ENCODE measurements around the gene LYPD6B.

LYPD6B gene

GRCh38 chr2:149015501-149015900 is 23.0 kb upstream of the LYPD6B start:
- no peak for DNase-seq

GRCh38 chr2:149015926-149016563 is 22.5 kb upstream of the LYPD6B start:
- DNase-seq: no peak

- peak; percentile 60 for DNase-seq
Observed at GRCh38 chr2:149017116-149017985, 21.1 kb upstream of the LYPD6B start.

GRCh38 chr2:149018981-149019380 is 19.5 kb upstream of the LYPD6B start:
- no peak for DNase-seq

GRCh38 chr2:149019768-149020167 is 18.7 kb upstream of the LYPD6B start:
- DNase-seq: no peak

GRCh38 chr2:149020432-149020851 is 18.1 kb upstream of the LYPD6B start:
- DNase-seq: no peak

- DNase-seq: no peak
Observed at GRCh38 chr2:149021271-149021719, 17.2 kb upstream of the LYPD6B start.

- DNase-seq: no peak
Observed at GRCh38 chr2:149021761-149022160, 16.7 kb upstream of the LYPD6B start.

GRCh38 chr2:149023091-149023490 is 15.4 kb upstream of the LYPD6B start:
- no peak for DNase-seq

- DNase-seq: no peak
Observed at GRCh38 chr2:149027590-149028250, 10.8 kb upstream of the LYPD6B start.

- no peak for DNase-seq
Observed at GRCh38 chr2:149028377-149028776, 10.1 kb upstream of the LYPD6B start.

GRCh38 chr2:149028891-149029290 is 9.6 kb upstream of the LYPD6B start:
- DNase-seq: no peak

- DNase-seq: no peak
Observed at GRCh38 chr2:149029307-149029965, 9.1 kb upstream of the LYPD6B start.

- DNase-seq: no peak
Observed at GRCh38 chr2:149031396-149031795, 7.1 kb upstream of the LYPD6B start.

GRCh38 chr2:149033716-149034115 is 4.8 kb upstream of the LYPD6B start:
- DNase-seq: no peak

- no peak for DNase-seq
Observed at GRCh38 chr2:149034406-149034805, 4.1 kb upstream of the LYPD6B start.

GRCh38 chr2:149036507-149037293 is 1.8 kb upstream of the LYPD6B start:
- DNase-seq: no peak

- no peak for DNase-seq
Observed at GRCh38 chr2:149037851-149038250, 648 bp upstream of the LYPD6B start.

- DNase-seq: no peak
Observed at GRCh38 chr2:149039213-149039724, 770 bp downstream of the LYPD6B start.

- DNase-seq: peak; percentile 37
Observed at GRCh38 chr2:149040451-149040850, 2.0 kb downstream of the LYPD6B start.

GRCh38 chr2:149041482-149041881 is 3.0 kb downstream of the LYPD6B start:
- no peak for DNase-seq

GRCh38 chr2:149042881-149043280 is 4.4 kb downstream of the LYPD6B start:
- no peak for DNase-seq
